GM21723 (cell line): ENCODE measurements around the gene BAX.

ENCODE experiments used
- ATAC-seq: cut with Tn5 transposase; IDR thresholded peaks from one replicate; pipeline ENCODE4 v1.9.1; 2021; ENCODE audit warnings: mild to moderate bottlenecking, moderate library complexity; ENCODE audit not compliant: unreplicated experiment

Gene BAX

GRCh38 chr19:48961673-48962028 is 7.0 kb downstream of the BAX start:
- no peak for ATAC-seq

DNA sequence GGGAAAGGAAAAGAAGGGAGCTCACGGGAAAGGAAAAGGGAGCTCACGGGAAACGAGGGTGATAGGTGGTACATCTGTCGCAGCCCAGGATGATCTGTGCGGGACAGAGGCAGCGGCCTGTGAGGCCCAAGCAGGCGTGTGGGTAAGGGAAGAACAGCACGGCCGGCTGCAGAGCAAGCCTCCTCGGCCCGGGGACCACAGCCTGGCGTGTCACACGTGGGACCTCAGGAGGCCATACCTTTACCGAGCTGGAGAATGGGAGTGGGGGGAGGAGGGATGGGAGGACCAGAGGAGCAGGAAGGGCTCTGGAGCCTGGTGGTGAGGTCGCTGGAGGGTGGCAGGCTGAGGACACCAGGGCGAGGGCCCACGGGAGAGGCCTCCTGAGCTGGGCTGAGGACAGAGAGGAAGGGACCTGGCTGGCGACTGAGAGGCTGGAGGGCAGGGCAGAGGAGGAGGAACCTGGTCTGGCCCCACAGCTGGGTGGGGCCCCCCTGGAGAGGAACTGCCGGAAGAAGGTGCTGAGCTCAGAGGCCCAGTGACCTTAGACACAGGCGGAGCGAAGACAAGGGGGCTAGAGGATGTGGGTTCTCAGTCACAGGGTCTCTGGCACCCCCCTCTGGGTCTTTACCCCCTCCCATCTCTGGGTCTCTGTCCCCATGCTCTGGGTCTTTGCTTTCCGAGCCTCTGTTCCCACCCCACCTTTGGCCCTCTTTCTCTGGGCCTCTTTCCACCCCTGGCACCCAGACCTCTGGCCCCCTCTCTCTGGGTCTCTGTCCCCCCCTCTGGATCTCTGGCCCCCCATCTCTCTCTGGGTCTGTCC is 7.6 kb downstream of the BAX start:
- peak; percentile 45 for ATAC-seq

DNA sequence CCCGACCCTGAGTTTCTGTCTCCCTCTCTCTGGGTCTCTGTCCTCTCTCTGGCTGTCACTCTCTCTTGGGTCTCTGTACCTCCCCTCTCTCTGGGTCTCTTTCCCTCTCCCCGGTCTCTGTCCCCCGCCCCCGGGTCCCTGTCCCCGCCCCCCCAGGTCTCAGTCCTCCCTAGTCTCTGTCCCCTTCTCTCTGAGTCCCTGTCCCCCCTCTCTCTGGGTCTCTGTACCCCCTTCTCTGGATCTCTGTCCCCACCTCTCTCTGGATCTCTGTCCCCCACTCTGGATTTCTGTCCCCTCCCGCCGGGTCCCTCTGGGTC is 8.1 kb downstream of the BAX start:
- ATAC-seq, result no peak

DNA sequence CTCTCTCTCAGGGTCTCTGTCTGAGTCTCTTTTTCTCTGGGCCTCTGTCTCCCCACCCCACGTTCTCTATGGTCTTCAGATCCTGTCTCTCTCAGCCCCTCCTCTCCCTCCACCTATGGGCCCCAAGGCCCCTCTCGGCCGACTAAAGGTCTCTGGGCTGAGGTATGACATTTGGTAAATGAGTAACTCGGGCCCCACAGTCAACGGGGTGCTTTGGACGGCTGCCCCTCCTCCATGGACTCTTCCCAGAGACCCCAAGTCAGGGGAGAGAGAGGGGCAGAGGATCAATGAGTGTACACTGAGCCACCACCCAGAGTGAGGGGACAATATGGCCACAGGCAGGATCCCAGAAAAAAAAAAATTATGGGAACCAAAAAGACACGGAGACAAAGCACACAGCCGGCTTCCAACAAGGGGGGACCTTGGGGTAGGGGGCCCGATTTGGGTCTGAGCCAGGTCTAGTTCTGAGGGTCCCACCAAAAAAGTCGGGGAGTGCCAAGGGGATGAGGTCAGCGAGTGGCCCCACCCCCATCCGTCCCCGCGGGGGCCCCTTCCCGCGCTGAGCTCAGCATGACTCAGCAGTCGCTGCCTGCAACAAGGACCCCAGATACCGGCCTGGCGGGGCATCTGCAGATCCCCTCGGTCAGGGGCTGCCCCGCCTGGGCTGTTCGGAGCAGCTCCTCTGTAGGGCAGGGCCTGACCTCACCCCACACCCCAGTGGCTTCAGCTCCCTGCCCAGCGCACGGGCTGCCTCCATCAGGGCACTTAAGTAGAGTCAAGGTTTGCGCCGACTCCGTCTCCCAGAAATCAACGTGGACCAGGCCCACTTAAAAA is 8.9 kb downstream of the BAX start:
- ATAC-seq, result no peak

GRCh38 chr19:48964205-48965039 is 9.7 kb downstream of the BAX start:
- no peak for ATAC-seq

- peak; percentile 54 for ATAC-seq
Observed at GRCh38 chr19:48965040-48965805, 10.5 kb downstream of the BAX start, which contains the start of gene FTL. FTL (plus strand) TSS chr19:48965309; CDS start chr19:48965508, 199 bp downstream.

- ATAC-seq, result peak; percentile 22
Observed at GRCh38 chr19:48965806-48966540, 11.3 kb downstream of the BAX start.

DNA sequence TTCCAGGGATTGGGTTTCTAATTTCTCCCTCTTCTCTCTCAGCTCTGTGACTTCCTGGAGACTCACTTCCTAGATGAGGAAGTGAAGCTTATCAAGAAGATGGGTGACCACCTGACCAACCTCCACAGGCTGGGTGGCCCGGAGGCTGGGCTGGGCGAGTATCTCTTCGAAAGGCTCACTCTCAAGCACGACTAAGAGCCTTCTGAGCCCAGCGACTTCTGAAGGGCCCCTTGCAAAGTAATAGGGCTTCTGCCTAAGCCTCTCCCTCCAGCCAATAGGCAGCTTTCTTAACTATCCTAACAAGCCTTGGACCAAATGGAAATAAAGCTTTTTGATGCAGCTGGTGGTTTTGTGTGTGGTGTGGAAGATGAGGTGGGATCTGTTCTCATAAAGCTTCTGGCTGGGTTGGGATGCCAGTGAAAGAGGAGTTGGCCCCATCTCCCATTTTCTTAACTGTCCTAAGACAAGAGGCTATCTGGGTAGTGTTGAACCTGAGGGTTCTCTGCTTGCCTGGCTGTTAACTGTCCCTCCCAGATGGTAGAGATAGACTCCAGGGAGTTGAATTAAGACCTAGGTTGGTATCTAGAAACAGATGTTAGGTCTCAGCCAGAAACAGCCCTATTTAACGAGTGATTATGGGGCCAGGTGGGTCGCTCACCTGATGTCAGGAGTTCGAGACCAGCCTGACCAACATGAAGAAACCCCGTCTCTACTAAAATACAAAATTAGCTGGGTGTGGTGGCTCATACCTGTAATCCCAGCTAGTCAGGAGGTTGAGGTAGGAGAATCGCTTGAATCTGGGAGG is 12.1 kb downstream of the BAX start:
- ATAC-seq, result no peak

DNA sequence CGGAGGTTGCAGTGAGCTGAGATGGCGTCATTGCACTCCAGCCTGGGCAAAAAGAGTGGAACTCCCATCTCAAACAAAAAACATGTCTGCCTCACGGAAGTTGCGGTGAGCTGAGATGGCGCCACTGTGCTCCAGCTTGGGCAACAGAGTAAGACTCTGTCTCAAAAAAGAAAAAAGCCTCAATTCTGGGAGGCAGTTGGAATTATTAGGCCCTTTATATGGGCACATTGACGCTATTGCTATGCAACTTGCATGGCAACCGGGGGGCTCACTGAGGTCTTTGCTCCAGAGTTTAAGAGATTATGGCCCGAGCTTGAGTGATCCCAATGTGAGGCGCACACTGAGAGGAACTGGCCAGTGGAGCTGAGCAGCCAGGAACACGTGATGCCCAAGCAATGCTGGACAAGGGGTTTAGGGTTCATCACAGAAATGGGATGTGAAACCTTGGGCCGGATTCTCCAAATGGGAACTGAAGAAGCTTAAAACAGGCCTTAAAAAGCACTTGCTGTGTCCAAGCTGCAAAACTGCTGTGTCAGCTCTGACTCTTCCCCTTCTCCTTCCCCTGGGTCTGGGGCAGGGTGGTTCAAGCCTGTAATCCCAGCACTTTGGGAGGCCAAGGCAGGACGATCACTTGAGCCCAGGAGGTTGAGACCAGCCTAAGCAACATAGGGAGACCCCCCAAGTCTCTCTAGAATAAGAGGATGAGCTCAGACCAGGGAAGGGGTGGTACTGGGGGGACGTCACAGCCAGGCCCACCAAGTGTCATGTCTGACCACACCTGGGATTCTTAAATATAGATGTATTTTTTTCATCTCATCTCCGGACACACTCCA is 12.9 kb downstream of the BAX start:
- ATAC-seq, result no peak

- ATAC-seq, result no peak
Observed at GRCh38 chr19:48968179-48968661, 13.5 kb downstream of the BAX start.

DNA sequence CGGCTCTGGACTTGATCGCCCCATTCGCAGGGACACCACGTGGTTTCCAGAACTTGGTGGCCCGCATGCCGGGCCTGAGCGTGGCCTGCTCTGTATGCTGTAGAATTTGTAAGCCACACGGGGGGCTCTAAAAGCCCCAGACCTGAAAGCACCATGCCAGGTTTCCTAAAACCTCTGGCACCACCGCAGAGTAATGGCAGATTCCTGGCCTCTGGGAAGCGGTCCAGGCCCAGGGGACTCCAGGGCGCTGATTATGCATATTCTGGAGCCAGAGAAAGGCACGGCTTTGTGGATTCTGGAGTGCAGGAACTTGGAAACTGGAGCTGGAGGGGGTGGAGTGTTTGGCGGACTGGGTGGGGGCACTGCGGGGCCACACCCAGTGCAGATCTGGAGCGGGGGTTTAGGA is 14.1 kb downstream of the BAX start:
- ATAC-seq, result no peak

GRCh38 chr19:48969276-48970138 is 14.8 kb downstream of the BAX start:
- no peak for ATAC-seq

- ATAC-seq, result no peak
Observed at GRCh38 chr19:48970139-48970766, 15.6 kb downstream of the BAX start.

GRCh38 chr19:48970923-48971395 is 16.3 kb downstream of the BAX start:
- no peak for ATAC-seq

GRCh38 chr19:48975947-48976847 is 21.5 kb downstream of the BAX start:
- ATAC-seq, result no peak
